Cerebellar cortex (tissue), 1 donor: ENCODE measurements around the gene C2orf81.
"Not testable (repeated sequence)": the region's sequence is repeated elsewhere in the genome, so short reads cannot be mapped to it uniquely, and the experiment has no call there.

Source experiments
- DNase-seq: peaks from one replicate; pipeline ENCODE4 v3.0.0-alpha.2; 2015; ENCODE audit warnings: low spot score

Gene C2orf81

DNA sequence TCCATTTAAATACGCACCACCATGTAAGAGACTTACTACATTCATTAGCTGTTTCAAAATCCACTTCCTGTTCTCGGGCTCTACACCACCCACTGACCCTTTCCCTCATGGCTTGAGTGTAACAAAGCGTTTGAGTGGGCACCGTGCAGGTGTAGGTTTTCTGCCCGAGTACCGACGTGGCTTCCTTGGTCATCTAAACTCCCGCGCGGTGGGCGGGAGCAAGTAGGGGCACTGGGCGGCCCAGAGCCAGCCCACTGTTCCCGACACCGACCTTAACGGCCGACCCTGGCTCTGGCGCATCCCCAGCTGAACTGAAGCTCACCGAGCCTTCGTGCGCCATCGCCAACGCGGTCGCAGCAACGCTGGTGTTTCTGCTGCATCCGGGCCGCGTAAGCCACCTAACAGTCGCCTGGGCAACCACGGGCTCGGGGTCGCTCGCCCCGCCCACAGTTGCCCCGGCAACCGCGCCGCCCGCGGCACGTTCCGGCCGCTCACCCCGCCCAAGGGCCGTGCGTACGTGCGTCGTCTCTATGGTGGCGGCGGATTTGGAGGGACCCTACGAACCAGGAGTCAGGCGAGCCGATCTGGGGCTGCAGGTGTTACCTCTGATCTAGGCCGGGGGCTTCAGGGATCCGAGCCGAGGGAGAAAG is at the start of gene C2orf81, which contains the start of gene WDR54:
TSS of gene C2orf81 (minus strand) at position 399 of the 650 bp plus-strand sequence. CDS start at position 340, 59 bp downstream.
TSS of gene WDR54 (plus strand) at position 510 of the 650 bp plus-strand sequence. CDS start 424 bp downstream, outside the sequence.
- peak; percentile 93 for DNase-seq

DNA sequence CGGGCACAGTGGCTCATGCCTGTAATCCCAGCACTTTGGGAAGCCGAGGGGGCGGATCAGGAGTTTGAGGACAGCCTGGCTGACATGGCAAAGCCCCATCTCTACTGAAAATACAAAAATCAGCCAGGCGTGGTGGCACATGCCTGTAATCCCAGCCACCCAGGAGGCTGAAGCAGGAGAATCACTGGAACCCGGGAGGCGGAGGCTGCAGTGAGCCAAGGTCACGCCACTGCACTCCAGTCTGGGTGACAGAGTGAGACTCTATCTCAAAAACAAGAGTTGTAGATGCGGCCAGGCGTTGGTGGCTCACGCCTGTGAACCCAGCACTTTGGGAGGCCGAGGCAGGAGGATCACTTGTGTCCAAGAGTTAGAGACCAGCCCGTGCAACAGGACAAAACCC is 49.3 kb upstream of the C2orf81 start:
- DNase-seq: not testable (repeated sequence)

DNA sequence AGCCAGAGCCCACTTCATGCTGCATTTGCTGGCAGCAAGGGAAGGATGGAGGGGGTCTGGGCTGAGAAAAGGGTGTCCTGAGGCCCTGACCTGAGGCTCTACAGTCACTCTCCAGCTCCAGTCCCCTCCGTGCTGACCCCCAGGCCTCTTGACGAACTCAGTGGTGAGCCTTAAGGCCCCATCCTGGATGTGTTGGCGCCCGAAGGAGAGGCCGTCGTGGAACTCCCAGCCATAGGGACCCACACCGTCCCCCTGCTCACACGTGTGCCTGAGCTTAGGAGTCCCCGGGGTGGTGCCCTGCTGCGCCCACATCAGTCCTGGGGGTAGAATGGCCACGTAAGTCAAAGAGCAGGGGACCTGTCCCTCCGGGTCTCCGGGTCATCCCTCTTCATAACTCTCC is 43.0 kb upstream of the C2orf81 start:
- DNase-seq: no peak

DNA sequence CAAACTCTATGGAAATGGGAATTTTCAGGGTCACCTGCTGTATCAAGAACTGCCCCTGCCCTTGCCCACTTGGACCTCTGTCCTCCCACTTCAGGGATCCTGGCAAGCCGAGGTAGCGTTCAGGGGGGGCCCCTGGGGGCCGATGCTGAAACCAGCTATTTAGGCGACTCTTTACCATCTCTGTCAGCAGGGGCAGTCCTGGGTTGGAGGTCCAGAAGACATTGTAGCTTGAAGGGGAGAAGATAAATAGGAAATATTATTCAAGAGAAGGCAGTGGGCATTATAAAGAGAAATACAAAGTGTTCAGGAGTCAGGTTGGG is 41.3 kb upstream of the C2orf81 start:
- no peak for DNase-seq

DNA sequence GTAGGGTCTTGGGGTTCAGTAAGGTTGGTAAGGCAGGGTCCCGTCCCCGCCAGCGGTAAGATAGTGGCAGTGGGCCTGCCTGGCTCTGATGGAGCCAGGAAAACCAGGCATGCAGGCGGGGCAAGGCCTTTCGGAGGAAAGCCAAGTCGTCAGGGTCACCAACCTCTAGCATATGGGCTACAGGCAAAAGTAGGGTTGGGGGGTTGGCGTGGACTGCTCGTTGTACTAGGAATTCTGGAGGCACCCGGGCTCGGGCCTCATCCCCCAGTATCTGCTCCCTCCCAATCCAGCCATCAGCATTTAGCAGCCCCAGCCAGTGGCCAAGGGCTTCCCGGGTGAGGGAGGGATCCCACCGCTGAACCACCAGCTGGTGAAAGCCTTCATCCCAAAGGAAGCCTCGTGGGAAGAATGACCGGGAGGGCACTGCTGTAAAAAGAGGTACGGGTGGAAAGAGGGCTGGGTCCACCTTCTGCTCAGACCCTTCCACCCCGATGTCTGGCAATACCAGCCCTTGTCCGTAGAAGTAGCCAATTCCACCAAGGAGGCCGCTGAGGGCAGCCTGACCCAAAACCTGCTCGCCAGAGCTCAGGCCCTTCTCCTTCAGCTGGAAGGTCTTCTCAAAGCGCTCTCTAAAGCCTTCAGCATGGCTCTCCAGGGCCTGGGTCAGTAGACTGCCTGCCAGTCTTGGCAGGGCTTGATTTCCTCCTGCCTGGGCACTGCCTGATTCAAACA is 40.8 kb upstream of the C2orf81 start:
- DNase-seq: no peak

DNA sequence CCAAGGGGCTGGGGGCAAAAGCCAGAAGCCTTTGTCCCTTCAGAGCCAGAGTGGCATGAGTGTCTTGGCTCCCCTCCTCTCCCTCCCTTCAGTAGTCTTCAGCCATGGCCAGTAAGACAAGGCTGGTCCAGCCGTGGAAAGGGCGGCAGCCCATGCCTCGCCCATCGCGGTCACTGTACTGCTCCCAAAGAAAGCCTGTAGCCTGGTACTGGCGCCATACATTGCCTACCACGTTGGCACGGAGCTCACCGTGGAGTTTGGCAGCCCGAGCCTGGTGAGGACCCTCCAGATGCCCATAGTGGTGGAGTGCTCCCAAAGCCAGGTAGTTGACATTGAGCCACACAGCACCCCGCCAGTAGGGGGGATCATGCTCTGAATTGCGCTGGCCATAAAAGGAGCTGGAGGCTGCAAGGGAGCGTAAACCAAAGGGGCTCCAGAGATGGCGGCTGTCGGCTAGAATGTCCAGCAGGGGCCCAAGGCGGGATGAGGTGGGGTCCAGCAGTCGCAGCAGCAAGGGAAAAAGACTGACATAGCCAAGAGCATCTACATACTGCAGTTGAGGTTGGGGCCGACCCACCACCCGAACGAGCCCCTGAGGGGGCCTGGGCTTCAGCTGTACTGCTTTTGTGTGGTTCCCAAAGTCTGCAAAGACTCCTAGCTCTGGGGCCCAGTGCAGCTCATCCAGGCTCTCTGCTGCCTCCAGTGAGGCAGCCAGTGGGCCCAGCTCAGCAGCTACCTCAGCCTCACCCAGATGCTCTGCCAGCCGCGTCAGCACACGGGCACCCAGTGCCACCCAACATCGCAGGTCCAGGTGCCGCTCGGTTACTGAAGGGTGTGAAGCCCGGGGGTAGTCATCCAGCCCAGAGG is 40.0 kb upstream of the C2orf81 start:
- peak; percentile 33 for DNase-seq

DNA sequence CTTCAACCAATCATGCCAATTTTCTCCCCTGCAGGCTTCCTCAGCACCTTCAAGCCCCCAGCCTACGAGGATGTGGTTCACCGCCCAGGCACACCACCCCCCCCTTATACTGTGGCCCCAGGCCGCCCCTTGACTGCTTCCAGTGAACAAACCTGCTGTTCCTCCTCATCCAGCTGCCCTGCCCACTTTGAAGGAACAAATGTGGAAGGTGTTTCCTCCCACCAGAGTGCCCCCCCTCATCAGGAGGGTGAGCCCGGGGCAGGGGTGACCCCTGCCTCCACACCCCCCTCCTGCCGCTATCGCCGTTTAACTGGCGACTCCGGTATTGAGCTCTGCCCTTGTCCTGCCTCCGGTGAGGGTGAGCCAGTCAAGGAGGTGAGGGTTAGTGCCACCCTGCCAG is 38.8 kb upstream of the C2orf81 start:
- DNase-seq: not testable (repeated sequence)

DNA sequence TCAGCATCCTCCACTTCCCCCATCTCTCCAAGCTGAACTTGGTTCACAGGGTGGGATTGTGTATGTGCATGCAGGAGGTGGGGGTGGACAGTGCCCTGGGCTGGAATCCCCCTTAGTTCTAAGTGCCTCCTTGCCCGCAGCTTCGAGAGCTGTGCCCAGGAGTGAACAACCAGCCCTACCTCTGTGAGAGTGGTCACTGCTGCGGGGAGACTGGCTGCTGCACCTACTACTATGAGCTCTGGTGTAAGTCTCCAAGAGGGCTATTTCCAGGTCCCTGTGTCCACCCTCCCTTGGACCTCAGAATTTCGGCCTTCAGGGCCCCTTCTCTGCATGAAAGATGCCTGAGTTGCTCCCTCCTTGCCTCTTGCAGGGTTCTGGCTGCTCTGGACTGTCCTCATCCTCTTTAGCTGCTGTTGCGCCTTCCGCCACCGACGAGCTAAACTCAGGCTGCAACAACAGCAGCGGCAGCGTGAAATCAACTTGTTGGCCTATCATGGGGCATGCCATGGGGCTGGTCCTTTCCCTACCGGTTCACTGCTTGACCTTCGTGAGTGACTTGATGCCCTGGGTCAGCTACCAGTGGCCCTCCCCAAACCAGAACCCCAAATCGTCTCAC is 38.2 kb upstream of the C2orf81 start:
- DNase-seq: not testable (repeated sequence)

DNA sequence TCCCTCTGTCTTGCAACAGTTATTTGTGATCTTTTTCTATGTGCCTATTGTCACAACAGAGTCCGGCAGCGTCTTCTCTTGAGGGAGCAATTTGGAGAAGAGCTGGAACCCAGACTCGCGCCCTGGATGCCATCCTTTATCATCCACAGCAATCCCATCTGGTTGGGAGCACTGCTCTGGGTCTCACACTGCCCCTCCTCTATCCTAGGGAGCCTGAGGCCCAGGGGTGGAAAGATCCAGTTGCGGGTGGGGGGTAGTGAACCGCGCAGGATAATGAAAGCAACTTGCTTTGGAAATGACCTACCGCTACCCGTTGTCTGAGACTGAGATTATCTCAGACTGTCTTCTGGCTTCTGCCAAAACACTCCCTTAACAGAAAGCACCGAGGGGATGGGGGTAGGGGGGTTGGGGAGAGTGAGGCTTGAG is 37.5 kb upstream of the C2orf81 start:
- no peak for DNase-seq

DNA sequence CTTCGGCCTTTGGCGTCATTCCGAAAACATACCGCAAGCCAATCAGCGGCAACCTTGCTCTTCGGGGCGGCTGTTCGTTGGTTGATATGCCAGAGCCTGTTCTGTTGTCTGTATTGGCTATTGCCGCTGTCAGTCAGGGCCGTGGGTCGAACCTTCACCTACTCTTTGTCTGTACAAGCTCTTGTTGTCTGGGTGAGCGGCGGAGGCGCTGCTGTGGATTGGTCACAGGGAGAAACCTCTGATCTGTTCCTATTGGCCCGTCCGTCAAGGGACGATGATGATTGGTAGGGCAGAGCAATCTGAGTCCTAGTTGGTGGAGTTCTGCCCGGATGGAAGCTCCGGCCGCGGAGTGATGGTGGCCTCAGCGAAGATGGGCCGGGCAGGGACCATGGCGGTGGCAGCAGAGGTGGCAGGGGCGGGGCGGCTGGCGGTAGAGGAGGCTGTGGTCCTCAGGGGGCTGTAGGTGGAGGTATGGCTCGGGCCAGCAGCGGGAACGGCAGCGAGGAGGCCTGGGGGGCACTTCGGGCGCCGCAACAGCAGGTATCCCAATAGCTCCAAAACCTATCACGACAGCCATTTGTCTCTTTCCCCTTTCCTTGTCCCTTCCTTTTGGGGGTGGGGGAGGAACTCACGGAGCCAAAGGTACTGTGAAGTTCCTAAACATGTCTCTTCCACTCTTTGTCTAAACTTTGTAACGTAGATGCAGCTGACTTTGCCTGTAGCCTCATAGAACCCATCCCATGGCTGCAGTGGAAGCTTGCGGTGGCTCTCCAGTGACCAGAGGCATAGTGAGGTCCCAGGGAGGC is 36.9 kb upstream of the C2orf81 start, which contains the start of gene WBP1:
TSS of gene WBP1 (plus strand) at position 307 of the 806 bp plus-strand sequence. CDS start at position 472, 165 bp downstream.
- peak; percentile 100 for DNase-seq

DNA sequence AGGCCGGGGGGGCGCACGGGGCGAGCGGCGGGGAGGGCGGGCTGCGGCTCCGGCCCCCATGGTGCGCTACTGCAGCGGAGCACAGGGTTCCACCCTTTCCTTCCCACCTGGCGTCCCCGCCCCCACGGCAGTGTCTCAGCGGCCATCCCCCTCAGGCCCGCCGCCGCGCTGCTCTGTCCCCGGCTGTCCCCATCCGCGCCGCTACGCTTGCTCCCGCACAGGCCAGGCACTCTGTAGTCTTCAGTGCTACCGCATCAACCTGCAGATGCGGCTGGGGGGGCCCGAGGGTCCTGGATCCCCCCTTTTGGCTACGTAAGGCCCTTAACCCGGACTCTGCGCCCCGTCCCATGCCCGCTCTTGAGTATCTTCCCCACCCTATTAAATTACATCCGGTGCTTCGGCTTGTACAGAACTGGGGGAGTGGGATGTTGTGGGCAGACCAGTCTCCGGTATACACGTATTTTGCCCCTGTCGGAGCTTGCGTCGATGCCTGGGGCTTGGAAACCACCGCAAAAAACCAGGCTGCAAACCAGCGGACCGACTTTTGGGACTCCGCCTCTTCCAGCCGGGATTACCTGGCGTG is 36.2 kb upstream of the C2orf81 start:
- peak; percentile 62 for DNase-seq

DNA sequence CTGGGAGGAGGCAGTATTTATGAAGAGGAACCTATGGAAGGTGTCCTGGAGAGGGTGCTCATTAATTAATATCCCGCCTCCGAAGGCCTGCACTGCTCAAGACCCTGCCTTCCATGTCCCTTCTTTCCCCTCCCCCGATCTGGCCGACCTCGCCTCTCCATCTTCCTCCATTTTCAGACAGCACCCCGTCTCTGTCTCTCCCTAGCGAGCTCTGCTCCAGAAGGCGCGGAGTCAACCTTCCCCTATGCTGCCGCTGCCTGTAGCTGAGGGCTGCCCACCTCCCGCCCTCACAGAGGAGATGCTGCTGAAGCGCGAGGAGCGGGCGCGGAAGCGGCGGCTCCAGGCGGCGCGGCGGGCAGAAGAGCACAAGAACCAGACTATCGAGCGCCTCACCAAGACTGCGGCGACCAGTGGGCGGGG is 35.7 kb upstream of the C2orf81 start:
- DNase-seq: no peak

DNA sequence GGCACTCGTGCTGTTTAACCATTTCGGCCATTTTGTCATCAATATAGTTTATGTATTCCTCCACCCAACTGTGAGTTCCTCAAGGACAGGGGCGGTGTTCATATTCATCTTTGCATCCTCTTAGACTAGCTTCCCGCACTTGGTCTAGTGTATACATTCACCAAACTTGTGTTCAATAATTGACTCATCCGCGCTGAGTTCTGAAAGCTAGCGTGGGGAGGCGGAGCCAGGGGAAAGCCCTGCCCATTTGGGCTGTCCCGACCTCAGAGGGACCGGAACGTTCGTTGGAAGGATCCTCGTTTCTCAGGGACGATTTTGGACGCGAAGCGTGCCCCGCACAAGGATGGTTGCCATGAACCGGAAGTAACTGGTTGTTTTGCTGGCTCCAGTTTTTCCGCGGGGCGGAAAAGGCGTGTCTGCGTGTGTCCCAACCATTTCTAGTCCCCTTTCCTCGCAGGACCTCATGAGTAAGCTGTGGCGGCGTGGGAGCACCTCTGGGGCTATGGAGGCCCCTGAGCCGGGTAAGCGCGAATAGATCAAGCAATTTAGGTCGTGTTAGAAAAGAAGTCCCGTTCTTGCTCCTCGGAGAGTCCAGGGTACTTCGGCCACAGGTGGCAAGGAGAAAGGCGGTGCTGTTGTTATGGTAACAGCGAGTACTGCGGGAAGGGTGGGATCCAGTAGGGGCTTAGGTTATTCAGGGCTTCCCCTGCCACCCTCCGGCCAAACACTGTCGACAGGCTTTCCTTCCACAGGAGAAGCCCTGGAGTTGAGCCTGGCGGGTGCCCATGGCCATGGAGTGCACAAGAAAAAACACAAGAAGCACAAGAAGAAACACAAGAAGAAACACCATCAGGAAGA is 33.5 kb upstream of the C2orf81 start, which contains the start of gene INO80B:
TSS of gene INO80B (plus strand) at position 434 of the 858 bp plus-strand sequence. CDS start at position 464, 30 bp downstream.
- peak; percentile 98 for DNase-seq

DNA sequence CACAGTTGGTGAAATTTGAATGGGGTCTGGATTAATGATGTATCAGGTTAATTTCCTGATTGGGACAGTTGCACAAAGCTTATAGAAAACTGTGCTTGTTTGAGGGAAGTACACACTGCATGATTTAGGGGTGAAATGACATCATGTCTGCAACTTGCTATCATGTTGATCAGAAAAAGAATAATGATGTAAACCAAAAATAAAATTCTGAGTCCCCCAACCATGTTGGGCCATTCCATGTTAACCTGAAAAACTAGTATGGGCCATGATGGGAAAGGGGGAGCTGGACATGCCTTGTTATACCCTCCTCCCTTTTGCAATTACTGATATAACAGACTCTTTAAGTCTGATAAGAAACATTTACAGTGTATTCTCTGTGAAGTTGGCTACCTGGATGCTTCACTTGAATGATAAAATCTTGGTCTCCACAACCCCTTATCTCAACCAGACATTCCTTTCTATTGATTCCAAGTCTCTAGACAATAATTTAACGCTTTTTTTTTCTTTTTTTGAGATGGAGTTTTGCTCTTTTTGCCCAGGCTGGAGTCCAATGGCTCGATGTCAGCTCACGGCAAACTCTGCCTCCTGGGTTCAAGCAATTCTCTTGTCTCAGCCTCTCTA is 29.3 kb upstream of the C2orf81 start:
- no peak for DNase-seq

DNA sequence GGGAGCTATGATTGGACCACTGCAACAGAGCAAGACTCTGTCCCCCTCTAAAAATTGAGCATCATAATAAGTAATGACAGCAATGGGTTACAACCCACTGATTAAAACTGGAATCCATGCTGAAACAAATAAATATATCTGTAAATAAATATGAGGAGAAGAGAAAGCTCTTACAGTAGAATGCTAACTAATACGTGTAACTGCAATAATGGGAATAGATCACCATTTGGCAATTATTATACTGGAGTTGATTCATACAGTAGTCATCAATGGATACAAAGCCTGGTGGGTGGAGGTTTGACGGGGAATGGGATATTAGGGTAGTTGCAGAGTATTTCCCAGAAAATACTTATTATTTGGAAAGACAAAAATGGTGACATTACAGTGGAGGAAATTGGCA is 27.4 kb upstream of the C2orf81 start:
- DNase-seq: no peak

DNA sequence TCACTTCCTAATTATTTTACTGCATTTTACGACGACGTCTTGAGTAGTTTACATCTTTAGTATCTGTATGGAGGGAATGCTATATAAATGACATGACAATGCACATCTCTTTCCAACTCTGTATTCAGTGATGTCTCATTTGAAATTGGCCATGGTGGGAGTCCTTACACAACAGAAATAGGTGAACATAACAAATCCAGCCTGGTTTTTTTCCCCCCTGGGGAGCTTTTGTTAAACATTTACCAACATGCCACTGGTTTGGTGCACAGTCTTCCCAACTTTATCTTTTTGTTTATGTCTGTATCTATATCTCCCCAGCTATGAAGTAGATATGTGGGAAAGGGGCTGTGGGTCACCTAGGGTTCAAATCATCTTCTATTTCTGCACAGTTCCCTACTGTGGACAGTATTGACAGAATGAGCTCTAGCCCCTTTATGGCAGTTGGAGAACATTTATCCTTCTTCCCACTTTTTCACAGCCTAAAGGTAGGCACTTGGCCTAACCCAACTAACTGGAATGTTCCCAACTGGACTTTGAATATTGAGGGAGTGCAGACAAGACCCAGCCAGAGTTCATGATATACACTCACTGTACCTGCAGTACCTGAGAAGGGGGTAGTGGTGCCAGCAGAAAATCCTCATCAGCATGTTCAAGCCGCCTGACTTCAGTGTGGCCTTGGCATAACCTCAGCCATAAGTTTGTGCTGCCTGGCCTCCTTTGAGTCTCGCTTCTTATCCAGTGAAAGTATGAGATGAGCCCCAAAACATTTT is 26.0 kb upstream of the C2orf81 start:
- no peak for DNase-seq

DNA sequence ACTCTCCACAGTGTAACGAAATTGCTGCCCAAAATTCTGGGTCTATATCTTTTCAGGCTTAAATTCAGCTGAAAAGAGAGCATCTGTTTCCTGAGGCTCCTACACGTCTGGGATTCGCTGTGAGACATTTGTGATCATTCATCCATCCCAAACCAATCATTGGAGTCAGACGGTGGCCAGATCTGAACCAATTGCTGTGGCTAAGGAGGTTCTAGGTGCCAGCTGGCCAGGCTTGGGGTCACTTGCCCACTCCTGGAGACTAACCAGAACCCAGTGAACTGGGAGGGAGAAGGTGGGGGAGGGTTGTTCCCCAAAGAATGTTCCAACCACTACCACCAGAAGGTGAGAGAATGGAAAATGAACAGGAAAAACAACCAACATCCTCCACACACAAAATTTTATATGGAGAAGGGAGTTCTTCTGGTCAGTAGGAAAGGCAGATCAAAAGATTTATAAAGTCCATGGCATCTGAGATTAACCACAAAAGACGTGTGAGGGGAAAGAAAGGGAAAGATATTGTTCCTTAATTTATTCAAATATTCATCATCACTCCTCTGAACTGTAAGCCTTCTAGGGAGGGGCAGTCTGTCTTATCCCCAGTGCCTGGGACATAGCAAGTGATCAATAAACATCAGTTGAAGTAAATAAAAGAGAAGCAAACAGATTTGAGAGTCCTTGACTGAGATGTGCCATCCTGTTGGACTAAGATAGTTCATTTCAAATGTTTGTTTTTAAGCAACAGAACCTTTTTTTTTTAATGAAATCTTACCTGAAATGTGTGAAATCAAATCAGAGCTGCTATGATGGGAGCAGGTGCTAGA is 23.3 kb upstream of the C2orf81 start:
- no peak for DNase-seq
